HG03175 (cell line): ENCODE measurements around the gene UNC13C.

Experiments
- ATAC-seq: cut with Tn5 transposase; IDR thresholded peaks from one replicate; pipeline ENCODE4 v1.9.1; 2021; ENCODE audit warnings: mild to moderate bottlenecking, moderate library complexity; ENCODE audit not compliant: unreplicated experiment

UNC13C gene

DNA sequence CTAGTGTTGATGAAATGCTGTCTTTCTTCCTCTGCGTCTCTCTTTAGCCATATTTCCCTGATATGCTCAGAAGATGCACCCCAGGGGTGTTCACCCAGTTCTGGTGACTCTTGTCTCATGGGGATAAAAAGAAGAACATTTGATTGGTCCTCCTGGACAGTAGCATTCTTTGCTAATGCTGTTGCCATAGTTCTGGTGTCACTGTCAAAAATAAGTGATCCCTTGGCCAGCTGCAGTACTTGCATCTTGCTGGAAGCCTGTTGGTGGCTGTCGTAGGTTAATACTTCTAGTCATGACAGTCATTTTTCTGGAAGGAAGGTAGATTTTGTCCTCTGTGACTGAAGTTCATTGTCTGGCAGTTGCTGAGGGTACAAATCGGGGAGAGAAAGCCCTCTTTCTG, 124.5 kb downstream of the UNC13C start:
- no peak for ATAC-seq

DNA sequence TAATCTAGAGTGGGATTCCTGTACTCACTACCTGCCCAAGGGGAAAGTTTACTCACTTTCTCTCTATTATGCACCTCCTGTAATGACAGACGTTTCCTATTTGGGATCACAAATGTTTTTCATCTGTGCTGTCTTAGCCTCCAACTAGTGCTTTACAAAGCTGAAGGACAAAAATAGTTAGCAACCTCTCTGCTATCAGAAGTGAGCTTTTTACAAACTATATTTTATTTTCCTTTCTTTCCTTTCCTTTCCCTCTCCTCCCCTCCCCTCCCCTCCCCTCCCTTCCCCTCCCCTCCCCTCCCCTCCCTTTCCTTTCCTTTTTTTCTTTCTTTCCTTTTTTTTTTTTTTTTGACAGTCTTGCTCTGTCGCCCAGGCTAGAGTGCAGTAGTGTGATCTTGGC, 130.8 kb downstream of the UNC13C start:
- no peak for ATAC-seq

DNA sequence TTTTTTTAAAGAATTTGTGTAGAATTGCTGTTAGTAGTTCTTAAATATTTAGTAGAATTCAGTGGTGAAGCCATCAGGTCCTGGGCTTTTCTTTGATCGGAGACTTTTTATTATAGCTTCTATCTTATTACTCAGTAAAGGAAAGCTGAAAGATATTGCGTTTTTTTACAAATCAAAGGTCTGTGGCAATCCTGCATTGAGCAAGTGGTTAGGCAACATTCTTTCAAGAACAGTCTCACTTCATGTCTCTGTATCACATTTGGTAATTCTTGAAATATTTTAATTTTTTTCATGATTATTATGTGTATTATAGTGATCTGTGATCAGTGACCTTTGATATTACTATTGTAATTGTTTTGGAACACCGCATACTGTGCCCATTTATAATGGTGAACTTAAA, 140.8 kb downstream of the UNC13C start:
- ATAC-seq, result no peak

DNA sequence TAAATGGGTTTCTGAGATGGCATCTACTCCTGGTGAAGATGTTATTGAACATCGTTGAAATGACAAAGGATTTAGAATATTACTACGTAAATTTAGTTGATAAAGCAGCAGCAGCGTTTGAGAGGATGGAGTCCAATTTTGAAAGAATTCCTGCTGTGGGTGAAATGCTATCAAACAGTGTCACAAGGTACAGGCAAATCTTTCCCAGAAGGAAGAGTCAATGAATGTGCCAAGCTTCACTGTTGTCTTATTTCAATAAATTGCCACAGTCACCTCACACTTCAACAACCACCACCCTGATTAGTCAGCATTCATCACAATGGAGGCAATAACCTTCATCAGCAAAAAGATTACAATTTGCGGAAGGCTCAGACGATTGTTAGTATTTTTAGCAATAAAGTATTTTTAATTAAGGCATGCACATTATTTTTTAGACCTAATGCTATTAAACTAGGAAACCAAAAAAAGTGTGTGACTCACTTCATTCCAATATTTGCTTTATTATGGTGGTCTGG, 142.8 kb downstream of the UNC13C start:
- no peak for ATAC-seq

DNA sequence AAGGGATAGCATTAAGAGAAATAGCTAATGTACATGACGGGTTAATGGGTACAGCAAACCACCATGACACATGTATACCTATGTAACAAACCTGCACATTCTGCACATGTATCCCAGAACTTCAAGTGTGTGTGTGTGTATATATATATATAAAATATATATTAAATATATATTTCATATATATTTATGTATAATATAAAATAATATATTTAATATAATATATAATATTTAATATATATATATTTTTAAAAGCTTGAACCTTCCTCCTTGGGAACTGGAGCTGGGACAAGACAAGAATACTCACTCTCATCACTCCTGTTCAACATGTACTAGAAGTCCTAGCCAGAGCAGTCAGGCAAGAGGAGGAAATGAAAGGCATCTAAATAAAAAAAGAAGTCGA, 149.3 kb downstream of the UNC13C start:
- no peak for ATAC-seq

DNA sequence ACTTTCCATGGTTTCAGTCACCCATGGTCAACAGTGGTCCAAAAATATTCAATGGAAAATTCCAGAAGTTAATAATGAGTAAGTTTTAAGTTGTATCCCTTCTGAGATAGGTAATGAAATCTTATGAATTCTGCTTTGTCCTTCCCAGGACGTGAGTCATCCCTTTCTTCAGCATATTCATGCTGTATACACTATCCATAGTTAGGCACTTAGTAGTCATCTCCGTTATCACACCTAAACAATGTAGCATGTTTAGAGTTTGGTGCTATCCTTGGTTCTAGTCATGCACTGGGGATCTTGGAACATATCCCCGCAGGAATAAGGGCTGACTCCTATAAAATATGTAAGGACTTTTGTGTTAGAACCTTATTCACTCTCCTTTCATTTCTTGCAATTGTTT, 153.2 kb downstream of the UNC13C start:
- no peak for ATAC-seq

DNA sequence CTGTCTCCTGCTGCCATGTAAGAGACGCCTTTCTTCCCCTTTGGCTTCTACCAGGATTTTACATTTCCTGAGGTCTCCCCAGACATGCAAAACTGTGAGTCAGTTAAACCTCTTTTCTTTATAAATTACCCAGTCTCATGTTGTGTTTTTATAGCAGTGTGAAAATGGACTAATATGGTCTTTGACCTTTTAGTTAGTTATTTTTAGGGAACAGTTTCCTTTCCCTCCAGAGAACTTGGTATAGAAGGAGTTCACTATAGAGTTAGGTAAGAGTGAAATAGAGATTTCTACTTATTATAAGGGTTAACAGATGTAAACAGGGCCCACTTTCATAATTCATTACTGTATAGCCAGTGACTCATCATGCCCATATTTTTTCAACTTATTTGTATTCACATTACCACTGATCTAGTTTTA, 170.9 kb downstream of the UNC13C start:
- ATAC-seq, result no peak

DNA sequence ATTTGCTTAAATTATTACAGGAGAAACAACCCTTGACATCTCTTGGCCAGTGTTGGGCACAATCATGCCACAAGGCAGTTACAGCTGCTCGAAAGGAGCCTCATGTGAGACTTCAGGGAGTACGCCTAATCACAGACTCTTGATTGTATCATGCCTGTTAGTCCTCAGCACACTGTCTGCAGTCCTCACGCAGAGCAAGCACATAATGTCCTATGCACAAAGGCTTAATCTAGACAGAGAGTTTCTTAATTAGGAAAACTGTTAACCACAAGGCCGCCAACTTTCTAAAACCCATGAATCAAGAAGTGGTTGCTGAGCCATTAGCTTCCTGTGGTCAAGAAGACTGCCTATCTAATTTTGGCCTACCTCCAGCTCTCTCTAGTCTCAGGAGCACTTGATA, 172.0 kb downstream of the UNC13C start:
- no peak for ATAC-seq

DNA sequence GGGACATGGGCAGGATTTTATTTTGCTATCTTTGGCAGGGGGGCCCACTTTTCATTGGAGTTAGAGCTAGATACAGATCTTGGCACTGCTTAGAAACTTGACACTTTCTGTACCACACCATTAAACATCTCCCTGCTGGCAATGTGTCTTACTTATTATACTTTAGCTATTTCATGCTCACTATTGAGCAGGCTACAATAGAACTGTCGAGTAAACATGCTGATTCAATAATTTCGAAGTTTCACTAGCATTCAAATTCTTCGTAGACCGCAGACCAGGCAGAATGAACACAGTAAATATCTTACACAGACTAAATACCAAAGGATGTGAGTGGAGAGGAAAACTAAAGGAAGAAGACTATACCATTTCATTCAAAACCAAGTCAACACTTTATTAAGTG, 180.8 kb downstream of the UNC13C start:
- ATAC-seq, result no peak

DNA sequence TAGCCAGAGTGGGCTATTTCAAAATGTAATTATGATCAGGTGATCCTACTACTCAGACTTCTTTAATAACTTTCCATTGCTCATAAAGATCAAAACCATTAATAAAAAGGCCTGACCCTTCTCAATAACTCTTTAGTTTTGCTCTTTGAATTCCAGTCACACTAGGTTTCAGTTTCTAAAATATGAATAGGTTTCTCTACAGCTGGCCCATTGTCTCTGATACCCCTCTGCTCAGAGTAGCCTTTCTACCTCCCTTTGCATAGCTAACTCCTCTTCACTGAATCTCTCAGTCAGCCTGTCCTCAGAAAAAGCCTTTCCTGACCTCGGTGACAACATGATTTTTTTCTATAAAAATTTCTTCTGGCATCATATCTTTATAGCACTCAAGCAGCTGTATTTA, 209.1 kb downstream of the UNC13C start:
- ATAC-seq, result no peak

DNA sequence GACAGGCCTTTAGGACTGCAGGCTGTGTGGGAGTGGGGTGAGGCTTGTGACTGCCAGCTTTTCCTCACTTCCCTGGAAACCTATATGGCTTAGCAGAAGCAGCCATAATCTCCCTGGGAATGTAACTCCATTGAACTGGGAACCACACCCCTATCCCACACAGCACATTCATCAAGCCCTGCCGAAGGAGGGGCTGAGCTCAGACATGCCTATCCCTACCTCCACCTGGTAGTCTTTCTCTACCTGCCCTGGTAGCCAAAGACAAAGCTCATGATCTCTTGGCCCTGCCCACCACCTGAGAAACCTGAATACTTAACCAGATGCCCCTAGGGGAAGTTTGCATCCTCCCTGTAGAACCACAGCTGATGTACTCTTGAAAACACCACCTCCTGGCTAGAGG, 219.8 kb downstream of the UNC13C start:
- ATAC-seq, result no peak

DNA sequence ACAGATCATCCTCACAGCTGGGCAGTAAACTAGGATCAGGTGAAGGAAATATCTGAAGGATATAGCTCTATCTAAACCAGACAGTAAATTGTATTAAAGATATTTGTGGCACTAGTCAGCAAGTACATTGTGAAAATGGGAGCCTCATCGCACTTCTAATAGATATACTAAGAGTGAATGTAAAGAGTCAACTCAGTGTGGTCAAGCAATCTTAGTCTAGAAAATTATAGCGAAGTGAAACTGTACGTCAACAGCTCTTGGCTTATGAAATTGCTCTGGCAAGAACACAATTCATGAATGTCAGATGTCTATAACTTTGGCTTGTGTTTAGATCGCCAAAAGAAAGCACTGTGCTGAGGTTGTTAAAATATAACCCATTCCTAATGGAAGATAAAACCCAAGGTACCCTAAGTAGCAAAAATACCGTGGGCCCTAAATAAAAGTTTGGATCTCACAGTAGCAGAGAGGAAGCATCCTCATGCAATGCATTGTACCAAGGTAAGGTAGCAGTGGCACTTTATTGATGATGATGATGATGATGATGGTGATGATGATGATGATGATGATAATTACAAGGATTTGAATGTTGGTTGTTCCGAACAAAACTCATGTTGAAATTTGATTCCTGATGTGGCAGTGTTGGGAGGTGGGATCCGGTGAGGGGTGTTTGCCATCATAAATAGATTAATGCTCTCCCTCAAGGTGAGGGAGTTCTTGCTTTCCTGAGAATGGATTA, 228.5 kb downstream of the UNC13C start:
- ATAC-seq, result no peak

DNA sequence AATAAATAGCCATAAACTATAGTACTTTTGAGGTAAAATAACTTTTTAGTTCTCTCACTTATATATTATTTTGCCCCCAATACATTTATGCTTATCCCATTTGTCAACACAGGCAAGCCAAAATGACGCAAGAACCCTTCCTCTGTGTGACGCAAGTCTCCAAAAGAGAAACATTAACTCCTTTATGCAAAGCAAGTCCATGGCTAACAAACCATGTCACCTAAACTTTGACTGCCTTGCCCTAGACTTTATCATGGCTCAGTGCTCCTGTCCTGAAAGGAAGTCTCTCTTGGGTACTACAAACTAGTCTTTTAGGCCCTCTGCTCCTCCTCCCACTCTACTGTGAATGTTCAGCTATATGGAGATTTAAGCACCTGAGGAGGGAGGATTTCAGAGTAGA, 230.5 kb downstream of the UNC13C start:
- no peak for ATAC-seq

DNA sequence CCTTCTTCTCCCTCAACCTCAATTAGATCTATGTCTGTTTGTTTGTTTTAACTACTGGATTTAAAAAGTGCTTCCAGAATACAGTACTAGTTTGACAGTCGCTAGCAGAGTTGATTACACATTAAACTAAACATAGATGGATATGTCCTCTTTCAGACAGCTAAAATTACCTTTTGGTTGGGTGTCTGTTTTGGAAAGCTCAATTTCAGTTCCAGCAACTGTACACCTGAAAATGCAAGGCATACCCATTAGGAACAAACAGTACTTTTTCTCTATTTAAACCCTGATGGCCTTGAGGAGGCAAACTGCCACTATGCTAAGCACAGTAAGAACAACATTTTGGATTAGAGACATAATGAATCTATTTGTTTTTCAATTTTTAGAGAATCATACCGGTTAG, 234.4 kb downstream of the UNC13C start:
- ATAC-seq, result no peak

DNA sequence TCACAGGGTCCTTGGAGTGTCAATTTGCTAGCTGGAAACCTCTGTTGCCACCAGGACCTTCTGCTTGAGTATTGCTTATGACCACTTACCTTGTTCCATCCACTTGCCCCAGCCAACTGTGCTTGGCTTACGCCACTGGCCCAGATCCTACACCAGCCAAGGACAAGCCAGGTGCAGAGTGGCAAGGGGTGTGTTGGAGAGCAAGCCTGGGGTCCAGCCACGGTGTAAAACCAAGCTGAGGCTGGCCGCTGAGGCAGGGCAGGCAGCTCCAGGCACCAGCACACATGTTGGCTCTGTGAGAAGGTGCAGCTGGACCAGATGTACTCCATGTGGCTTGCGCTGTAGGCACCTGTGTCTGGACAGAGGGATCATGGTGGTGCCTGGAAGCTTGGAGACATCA, 248.2 kb downstream of the UNC13C start:
- ATAC-seq, result no peak

DNA sequence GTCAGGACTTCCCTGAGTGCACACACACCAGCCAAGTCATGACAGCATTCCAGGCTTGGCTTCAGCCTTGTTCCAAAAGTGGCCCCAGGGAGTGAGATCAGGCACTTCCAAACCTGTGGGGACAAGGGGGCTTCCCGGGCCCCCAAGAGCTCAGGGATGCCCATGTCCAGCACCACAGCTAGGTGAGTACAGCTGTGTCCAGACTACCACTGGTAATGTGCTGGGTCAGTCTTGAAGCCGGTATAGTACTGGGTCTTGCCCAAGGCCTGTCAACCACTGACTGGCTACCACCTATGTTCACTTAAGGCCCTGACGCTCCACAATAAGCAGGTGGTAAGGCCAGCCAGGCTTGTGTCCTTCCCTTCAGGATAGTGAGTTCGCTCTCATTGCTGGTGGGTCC, 249.3 kb downstream of the UNC13C start:
- no peak for ATAC-seq

DNA sequence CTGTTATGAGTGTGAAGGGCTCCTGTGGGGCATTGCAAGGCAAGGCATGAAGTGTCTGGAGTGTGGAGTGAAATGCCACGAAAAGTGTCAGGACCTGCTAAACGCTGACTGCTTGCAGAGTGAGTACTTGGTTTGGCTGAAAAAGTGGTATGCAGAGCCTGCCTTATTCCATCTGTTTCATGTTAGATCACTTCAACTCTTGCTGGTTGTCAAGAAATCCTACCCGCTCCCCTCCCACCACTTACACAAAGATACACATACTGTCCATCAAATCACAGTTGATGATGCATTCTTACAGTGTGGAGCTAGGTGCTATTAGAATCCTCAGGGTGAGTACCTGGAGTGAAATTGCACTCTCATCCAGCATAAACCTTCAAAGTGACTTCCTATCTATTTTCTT, 272.1 kb downstream of the UNC13C start:
- ATAC-seq, result no peak

DNA sequence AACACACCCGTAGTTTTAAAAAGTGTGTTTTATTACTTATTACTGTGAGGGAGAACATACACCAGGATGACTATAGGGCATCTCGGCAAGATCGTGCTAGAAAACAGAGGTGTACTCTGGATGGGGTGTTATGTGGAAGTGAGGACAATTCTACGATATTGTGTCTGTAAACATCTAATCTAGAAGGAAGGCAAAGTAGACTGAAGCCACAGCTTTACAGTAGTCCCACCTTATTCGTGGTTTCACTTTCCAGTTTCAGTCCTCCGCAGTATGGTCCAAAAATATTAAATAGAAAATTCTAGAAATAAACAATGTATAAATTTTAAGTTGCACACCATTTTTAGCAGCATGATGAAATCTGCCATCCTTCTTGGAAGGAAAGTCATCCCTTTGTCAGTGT, 277.9 kb downstream of the UNC13C start:
- ATAC-seq, result no peak

DNA sequence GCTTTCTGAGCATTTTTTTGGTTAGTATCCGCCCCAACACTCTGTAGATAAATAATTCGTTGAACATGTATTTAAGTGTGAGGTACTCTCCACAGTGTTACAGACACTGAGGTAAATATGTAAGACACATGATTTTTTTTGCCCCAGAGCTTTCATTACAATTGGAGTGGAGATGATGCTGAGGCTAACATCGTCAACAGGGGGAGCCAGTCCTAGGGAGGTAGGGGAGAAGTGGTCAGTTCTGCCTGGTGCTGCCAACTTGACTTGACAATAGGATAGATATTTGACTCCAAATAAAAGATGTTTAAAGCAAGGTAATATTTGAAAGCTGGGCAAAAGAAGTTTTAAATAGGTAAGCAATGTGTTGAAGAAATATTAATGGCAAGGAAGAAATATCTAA, 295.7 kb downstream of the UNC13C start:
- ATAC-seq, result no peak

DNA sequence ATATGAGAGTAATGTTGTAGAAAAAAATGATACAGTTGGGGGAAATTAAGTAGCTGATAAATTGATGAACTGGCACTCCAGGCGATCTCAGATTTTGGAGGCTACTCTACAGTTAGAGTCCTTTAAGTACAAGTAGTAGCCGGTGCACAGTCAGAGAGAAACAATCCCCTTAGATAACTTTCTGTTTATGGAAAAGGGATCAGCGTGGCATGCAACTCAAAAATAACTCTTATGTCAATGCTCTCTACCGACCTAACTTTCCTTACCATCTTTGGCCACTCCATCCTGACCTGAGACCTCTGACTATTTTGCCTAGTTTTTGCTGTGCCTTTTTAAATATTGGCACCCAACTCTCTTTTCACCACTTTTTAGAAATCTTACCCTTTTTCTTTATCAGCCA, 299.6 kb downstream of the UNC13C start:
- no peak for ATAC-seq

DNA sequence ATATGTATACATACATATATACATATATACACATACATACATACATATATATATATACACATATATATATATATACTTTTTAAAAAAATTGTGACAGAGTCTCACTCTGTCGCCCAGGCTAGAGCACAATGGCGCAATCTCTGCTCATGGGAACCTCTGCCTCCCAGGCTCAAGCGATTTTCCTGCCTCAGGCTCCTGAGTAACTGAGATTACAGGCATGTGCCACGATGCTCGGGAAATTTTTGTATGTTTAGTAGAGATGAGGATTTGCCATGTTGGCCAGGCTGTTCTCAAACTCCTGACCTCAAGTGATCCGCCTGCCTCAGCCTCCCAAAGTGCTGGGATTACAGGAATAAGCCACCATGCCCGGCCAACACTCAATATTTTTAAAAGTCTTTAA, 302.5 kb downstream of the UNC13C start:
- no peak for ATAC-seq

DNA sequence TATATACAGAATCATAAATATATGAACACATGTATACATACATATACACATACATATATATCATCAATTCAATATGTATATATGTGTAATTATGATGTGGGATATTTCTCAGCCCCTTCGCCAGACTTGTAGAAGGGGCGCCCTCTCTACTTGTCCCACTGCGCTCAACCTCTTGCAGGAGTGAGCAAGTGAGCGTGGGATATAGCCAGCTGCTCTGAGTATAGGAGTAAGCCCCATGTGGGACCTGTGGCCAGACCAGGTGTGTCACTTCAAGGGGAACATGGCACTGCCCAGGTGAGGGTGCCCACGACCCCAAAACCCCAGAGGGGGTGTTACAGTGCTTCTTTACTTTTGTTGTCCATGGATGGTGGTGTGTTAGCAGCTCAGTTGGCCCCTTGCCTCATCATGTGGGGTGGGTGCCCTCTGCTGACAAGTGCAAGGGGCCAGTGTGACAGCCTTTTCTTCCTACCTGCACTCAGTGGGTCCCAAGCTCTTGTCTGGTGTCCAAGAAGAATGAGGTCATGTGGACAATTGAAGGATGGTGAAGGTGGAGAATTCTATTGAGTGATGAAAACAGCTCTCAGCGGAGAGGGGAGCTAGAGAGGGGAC, 304.1 kb downstream of the UNC13C start:
- no peak for ATAC-seq

DNA sequence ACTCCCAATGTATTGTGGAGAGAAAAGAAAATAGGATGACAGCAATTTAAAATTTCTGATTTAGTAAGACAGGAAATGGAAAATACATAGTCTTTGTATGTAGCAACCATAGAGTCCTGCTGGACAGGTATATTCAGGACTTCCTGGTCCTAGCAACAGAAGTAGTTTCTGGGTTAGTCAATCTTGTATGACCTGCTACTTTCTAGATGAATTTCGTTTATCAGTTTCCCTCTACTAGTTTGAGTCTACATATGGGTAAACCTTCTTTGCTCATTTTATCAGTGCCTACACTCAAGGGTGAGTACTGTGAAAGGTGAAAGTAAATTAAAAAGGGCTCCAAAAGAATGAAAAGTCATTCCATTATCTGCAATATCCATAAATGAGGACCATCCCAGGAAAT, 309.8 kb downstream of the UNC13C start:
- no peak for ATAC-seq
